MCF 10A (cell line): ENCODE measurements around the gene ENPP7. TPM values are rescaled to one million over a fixed set of nuclear protein-coding genes. Genes with fewer than 3 reads are reported as not detected.

Source experiments
- BruUV-seq: library from RNA; stranded (reverse); fragments of 400-500 nt; replicated peaks from 2 replicates; lab custom pipeline; 2021; lab: Mats Ljungman, UMichigan
- CTCF ChIA-PET: fragments of 300-600 bp; sonication (Branson Sonifier 250); formaldehyde crosslinking; extraction: SDS; loops from one replicate; lab custom pipeline; 2021; ENCODE audit warnings: antibody characterized with exemption, inconsistent platforms; lab: Yijun Ruan, JAX
- POLR2A ChIA-PET: fragments of 300-600, 350-650 bp; sonication (Branson Sonifier 250); formaldehyde crosslinking; extraction: SDS; loops from one replicate; lab custom pipeline; 2020; ENCODE audit warnings: antibody characterized with exemption, inconsistent platforms; lab: Yijun Ruan, JAX
- DNase-seq: peaks from one replicate; pipeline ENCODE4 v3.0.0-alpha.2; 2018; ENCODE audit not compliant: unreplicated experiment
- H3K27ac Mint-ChIP-seq: one replicate; pipeline ENCODE4 v1.8.0; 2022; ENCODE audit warnings: mild to moderate bottlenecking, low read depth, mixed read lengths; ENCODE audit not compliant: unreplicated experiment
- H3K27me3 Mint-ChIP-seq: one replicate; pipeline ENCODE4 v1.8.0; 2022; ENCODE audit warnings: mixed read lengths; ENCODE audit not compliant: insufficient read depth, unreplicated experiment
- H3K36me3 Mint-ChIP-seq: one replicate; pipeline ENCODE4 v1.8.0; 2022; ENCODE audit warnings: mild to moderate bottlenecking, moderate library complexity, mixed read lengths; ENCODE audit not compliant: insufficient read depth, unreplicated experiment
- H3K4me1 Mint-ChIP-seq: one replicate; pipeline ENCODE4 v1.8.0; 2022; ENCODE audit warnings: mixed read lengths; ENCODE audit not compliant: insufficient read depth, unreplicated experiment
- H3K4me3 Mint-ChIP-seq: one replicate; pipeline ENCODE4 v1.8.0; 2022; ENCODE audit warnings: mild to moderate bottlenecking, moderate library complexity, mixed read lengths; ENCODE audit not compliant: unreplicated experiment
- H3K9me3 Mint-ChIP-seq: one replicate; pipeline ENCODE4 v1.8.0; 2022; ENCODE audit warnings: mixed read lengths; ENCODE audit not compliant: unreplicated experiment
- intact Hi-C: fragments of 100-400 bp; cut with micrococcal nuclease; formaldehyde crosslinking; loops from 2 replicates; pipeline ENCODE4 v1.14.1; 2022
- microRNA-seq: library from miRNA; unstranded; fragments of <30 nt; microRNA quantifications from one replicate; pipeline ENCODE4 v1.2.0, GENCODE V29; 2022
- total RNA-seq: library from RNA; stranded (reverse); gene quantifications from 2 replicates; pipeline ENCODE4 v1.2.3, GENCODE V29; 2022
- TF ChIP-seq, protein P1 (sequence below): fragments of 200-600 bp; IDR thresholded peaks from one replicate; pipeline ENCODE4 v1.8.0; 2022; ENCODE audit warnings: antibody characterized with exemption, mild to moderate bottlenecking; ENCODE audit not compliant: unreplicated experiment

The ENPP7 gene
- total RNA-seq, 1 experiment from 2014 or later: not detected

DNA sequence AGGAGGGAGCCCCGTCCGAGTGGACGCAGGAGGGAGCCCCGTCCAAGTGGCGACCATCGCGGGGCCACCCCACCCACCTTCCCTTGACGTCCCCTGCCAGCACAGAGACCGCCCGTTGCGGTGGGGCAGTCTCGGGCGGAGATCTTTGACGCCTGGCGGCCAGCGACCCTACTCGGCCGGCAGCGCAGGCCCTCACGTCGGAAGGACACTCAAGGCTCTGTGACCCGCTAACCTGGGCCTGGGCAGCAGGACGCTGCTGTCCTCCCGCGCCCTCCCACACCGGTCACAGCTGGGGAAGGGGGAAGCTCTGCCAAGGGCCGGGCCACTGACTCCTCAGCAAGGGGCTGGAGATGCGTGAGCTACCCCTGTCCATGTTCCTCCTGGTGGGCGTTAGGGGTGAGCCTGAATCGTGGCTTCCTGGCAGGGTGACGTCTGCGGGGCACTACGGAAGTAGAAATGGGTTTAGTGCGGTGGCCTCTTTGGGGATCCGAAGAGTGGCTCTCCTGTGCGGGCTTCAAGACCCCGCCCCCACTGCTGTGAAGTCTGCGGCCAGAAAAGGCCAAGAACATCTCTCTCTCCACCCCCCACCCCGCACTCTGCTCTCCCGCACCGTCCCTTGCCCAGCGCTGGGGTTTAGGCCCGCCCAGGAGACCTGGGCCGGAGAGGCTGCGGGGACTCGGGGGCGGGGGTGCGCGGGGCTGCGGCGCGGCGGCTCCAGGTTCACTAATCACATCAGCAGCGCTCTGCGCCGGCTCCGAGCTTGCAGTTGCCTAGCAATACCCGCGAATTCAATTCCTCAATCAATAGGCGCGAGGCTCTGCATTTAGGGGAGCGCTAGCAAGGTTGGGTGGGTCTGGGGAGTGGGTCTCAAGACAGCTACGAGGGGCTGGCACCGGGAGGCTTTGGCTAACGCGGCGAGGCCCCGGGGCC, 60.3 kb downstream of the ENPP7 start:
- CTCF ChIA-PET: no interaction called here
- TF ChIP-seq, protein P1, sequence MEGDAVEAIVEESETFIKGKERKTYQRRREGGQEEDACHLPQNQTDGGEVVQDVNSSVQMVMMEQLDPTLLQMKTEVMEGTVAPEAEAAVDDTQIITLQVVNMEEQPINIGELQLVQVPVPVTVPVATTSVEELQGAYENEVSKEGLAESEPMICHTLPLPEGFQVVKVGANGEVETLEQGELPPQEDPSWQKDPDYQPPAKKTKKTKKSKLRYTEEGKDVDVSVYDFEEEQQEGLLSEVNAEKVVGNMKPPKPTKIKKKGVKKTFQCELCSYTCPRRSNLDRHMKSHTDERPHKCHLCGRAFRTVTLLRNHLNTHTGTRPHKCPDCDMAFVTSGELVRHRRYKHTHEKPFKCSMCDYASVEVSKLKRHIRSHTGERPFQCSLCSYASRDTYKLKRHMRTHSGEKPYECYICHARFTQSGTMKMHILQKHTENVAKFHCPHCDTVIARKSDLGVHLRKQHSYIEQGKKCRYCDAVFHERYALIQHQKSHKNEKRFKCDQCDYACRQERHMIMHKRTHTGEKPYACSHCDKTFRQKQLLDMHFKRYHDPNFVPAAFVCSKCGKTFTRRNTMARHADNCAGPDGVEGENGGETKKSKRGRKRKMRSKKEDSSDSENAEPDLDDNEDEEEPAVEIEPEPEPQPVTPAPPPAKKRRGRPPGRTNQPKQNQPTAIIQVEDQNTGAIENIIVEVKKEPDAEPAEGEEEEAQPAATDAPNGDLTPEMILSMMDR: no peak
- no peaks in the 10 kb centered on the region for H3K9me3 Mint-ChIP-seq
- intact Hi-C loops: no loop called here
- no peaks in the 10 kb centered on the region for H3K4me1 Mint-ChIP-seq
- no peak overlapping the region for H3K4me3 Mint-ChIP-seq
- no peaks in the 10 kb centered on the region for H3K27me3 Mint-ChIP-seq
- H3K36me3 Mint-ChIP-seq: peaks cover 18% of the 10 kb centered on the region
- BruUV-seq: no TSS peak
- POLR2A ChIA-PET: interaction anchor here (0.9 kb wide), 1 partner anchor 132 kb away, joined by 3 read pairs; no protein-coding TSS in a partner anchor
- no peak overlapping the region for H3K27ac Mint-ChIP-seq
- no peak for DNase-seq

DNA sequence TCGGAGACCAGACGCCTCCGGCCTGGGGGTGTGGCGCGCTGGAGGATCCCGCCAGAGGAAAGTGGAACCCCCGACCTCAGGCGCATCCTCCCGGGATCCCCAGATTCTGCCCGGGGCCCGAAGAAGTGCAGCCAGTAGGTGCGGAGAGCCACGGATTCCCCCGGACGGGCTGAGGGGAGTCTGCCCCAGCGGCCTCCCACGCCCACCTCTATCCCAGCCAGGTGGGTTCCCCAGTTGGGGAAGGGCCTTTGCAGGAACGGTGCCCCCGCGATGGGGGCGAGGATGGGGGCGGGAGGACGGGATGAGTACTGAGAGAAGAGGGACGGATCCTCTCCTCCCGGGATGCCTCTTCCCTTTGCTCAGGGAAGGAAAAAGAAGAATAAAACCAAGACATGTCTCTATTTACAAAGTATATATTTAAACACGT, 61.0 kb downstream of the ENPP7 start:
- TF ChIP-seq, protein P1: no peak
- H3K27ac Mint-ChIP-seq: no peak overlapping the region
- no peak overlapping the region for H3K4me3 Mint-ChIP-seq
- H3K9me3 Mint-ChIP-seq: no peaks in the 10 kb centered on the region
- BruUV-seq: no TSS peak
- intact Hi-C loops: no loop called here
- H3K36me3 Mint-ChIP-seq: peaks cover 22% of the 10 kb centered on the region
- POLR2A ChIA-PET: interaction anchor here (0.9 kb wide), 1 partner anchor 131 kb away, joined by 3 read pairs; no protein-coding TSS in a partner anchor
- H3K27me3 Mint-ChIP-seq: no peaks in the 10 kb centered on the region
- H3K4me1 Mint-ChIP-seq: no peaks in the 10 kb centered on the region
- DNase-seq: no peak
- CTCF ChIA-PET: no interaction called here

Small RNA genes within 50 kb of the gene (microRNA-seq; reads per million reads assigned to microRNA genes)
- gene MIR4739: not detected

Other genes starting within 250 kb of the ENPP7 start
- gene RBFOX3, start 119.9 kb upstream of the ENPP7 start, total RNA-seq: not detected in 2 replicates
- 3.8 and 3.9 TPM in 2 replicates for gene CBX2, start 47.2 kb downstream of the ENPP7 start, total RNA-seq
- gene CBX8, start 66.1 kb downstream of the ENPP7 start, total RNA-seq: 9.4 and 10.5 TPM in 2 replicates
- 85.8 and 89.7 TPM in 2 replicates for gene CBX4, start 108.5 kb downstream of the ENPP7 start, total RNA-seq